Fibroblast of lung (primary cell): ENCODE results near the gene SCYGR2. TPM values are rescaled to one million over a fixed set of nuclear protein-coding genes. Genes with fewer than 3 reads are reported as not detected.
A peak's percentile ranks its signal among the peaks of the same experiment; 100 is the strongest.

ENCODE experiments used
- DNase-seq, 2 donors: peaks; one replicate each; pipeline versions ENCODE4 v3.0.0 to v3.0.0-alpha.2; 2010; ENCODE audit warnings: low read depth in 2 of 2
- H2AFZ ChIP-seq: 2 replicates; pipeline ENCODE4 v1.5.1; 2012; ENCODE audit warnings: low read length, control low read depth, inconsistent platforms
- H3K27ac ChIP-seq: 2 replicates; pipeline ENCODE4 v1.5.1; 2011; ENCODE audit warnings: low read length, control low read depth; ENCODE audit not compliant: insufficient read depth
- H3K27me3 ChIP-seq: 2 replicates; pipeline ENCODE4 v1.5.1; 2011; ENCODE audit warnings: mild to moderate bottlenecking, low read length; ENCODE audit not compliant: control insufficient read depth, insufficient read depth
- H3K36me3 ChIP-seq: 2 replicates; pipeline ENCODE4 v1.5.1; 2011; ENCODE audit warnings: low read length; ENCODE audit not compliant: control insufficient read depth, insufficient read depth
- H3K4me1 ChIP-seq: 2 replicates; pipeline ENCODE4 v1.5.1; 2011; ENCODE audit warnings: low read length; ENCODE audit not compliant: control insufficient read depth, insufficient read depth; ENCODE audit errors: extremely low read depth
- H3K4me2 ChIP-seq: 2 replicates; pipeline ENCODE4 v1.5.1; 2011; ENCODE audit warnings: low read length, control low read depth; ENCODE audit not compliant: insufficient read depth; ENCODE audit errors: extremely low read depth
- H3K4me3 ChIP-seq, 4 experiments: fragments of 200-600 bp in 1 of 4; sonication (generic) in 1 of 4; replicated peaks in 1 of 4; 2 replicates each; pipeline ENCODE4 v1.5.1; 2011 to 2016; ENCODE audit warnings: low read length in 4 of 4, low read depth in 3 of 4, mild to moderate bottlenecking in 3 of 4, control low read depth in 2 of 4, inconsistent platforms in 1 of 4, mixed read lengths in 1 of 4; ENCODE audit not compliant: insufficient read depth in 1 of 4; ENCODE audit errors: control extremely low read depth in 1 of 4
- H3K79me2 ChIP-seq: 2 replicates; pipeline ENCODE4 v1.5.1; 2012; ENCODE audit warnings: mild to moderate bottlenecking, low read length, inconsistent platforms; ENCODE audit not compliant: control insufficient read depth, insufficient read depth
- H3K9ac ChIP-seq: 2 replicates; pipeline ENCODE4 v1.5.1; 2011; ENCODE audit warnings: mild to moderate bottlenecking, low read length, control low read depth; ENCODE audit not compliant: insufficient read depth
- H3K9me3 ChIP-seq: 2 replicates; pipeline ENCODE4 v1.5.1; 2012; ENCODE audit warnings: low read depth, low read length; ENCODE audit not compliant: control insufficient read depth, insufficient read depth
- H4K20me1 ChIP-seq: 2 replicates; pipeline ENCODE4 v1.5.1; 2011; ENCODE audit warnings: low read length; ENCODE audit not compliant: control insufficient read depth, insufficient read depth; ENCODE audit errors: extremely low read depth
- CTCF ChIP-seq, 2 donors: IDR thresholded peaks in 1 of 2; conservative IDR thresholded peaks in 1 of 2; 1 replicate in 1 of 2; 2 replicates in 1 of 2; pipeline ENCODE4 v1.5.1; 2011 to 2012; ENCODE audit warnings: low read length in 2 of 2, control low read depth in 1 of 2, inconsistent platforms in 1 of 2, low read depth in 1 of 2, mild to moderate bottlenecking in 1 of 2
- EZH2 ChIP-seq: IDR thresholded peaks from 2 replicates; pipeline ENCODE4 v1.5.1; 2012; ENCODE audit warnings: low read length, control low read depth, mild to moderate bottlenecking; ENCODE audit errors: missing control alignments
- polyA plus RNA-seq, 2 donors: library from polyadenylated mRNA; depleted of rRNA in 1 of 2; stranded (reverse) in 1 of 2; unstranded in 1 of 2; fragments of >200 nt; gene quantifications; 2 replicates each; pipeline ENCODE4 v1.2.1, GENCODE V29; 2011 to 2012; ENCODE audit warnings: missing spikeins in 1 of 2
- total RNA-seq: library from RNA; depleted of rRNA; stranded (reverse); fragments of >200 nt; gene quantifications from 2 replicates; pipeline ENCODE4 v1.2.1, GENCODE V29; 2014

SCYGR2 gene
- total and polyA plus RNA-seq, 2 donors (not counting 1 experiment from before 2014, with no cell fraction given): not detected

- Histone ChIP-seq H3K9ac (no peak overlapping the region), H3K4me2 (no peak overlapping the region), H3K4me1 (peaks cover 3% of the 10 kb centered on the region), H3K9me3 (no peaks in the 10 kb centered on the region), H3K36me3 (no peaks in the 10 kb centered on the region), H3K27me3 (no peaks in the 10 kb centered on the region), H3K27ac (no peak overlapping the region), H3K79me2 (no peaks in the 10 kb centered on the region), H2AFZ (peak overlapping the region; percentile 41), H3K4me3 (no peak overlapping the region), H4K20me1 (no peaks in the 10 kb centered on the region)
- peak; percentile 58 to 75 for DNase-seq
- TF ChIP-seq CTCF (conservative IDR thresholded peaks at IDR 0.05 in 1 of 2, IDR thresholded peaks at IDR 0.05 in 1 of 2; ENCODE audit: low read depth in 1 of 2, low read length in 2 of 2): no peak
- TF ChIP-seq EZH2: no peak
Measured at GRCh38 chr2:227623226-227623625, 24.5 kb downstream of the SCYGR2 start.

- DNase-seq: no peak
- Histone ChIP-seq H3K9me3 (no peaks in the 10 kb centered on the region), H4K20me1 (no peaks in the 10 kb centered on the region), H3K27ac (no peak overlapping the region), H3K36me3 (no peaks in the 10 kb centered on the region), H2AFZ (no peak overlapping the region), H3K4me2 (no peak overlapping the region), H3K79me2 (no peaks in the 10 kb centered on the region), H3K9ac (no peak overlapping the region), H3K4me3 (no peak overlapping the region), H3K4me1 (peaks cover 3% of the 10 kb centered on the region), H3K27me3 (no peaks in the 10 kb centered on the region)
- TF ChIP-seq EZH2: no peak
- TF ChIP-seq CTCF (conservative IDR thresholded peaks at IDR 0.05 in 1 of 2, IDR thresholded peaks at IDR 0.05 in 1 of 2; ENCODE audit: low read depth in 1 of 2, low read length in 2 of 2): no peak
Measured at GRCh38 chr2:227625420-227625819, 26.7 kb downstream of the SCYGR2 start.

GRCh38 chr2:227626580-227627151 lies 28.0 kb downstream of the SCYGR2 start:
- Histone ChIP-seq H3K9me3 (no peaks in the 10 kb centered on the region), H3K79me2 (no peaks in the 10 kb centered on the region), H3K4me2 (no peak overlapping the region), H3K36me3 (no peaks in the 10 kb centered on the region), H3K27ac (no peak overlapping the region), H3K4me1 (peaks cover 3% of the 10 kb centered on the region), H3K9ac (no peak overlapping the region), H4K20me1 (no peaks in the 10 kb centered on the region), H3K4me3 (no peak overlapping the region), H2AFZ (no peak overlapping the region), H3K27me3 (no peaks in the 10 kb centered on the region)
- TF ChIP-seq EZH2 (no peak), CTCF (conservative IDR thresholded peaks at IDR 0.05 in 1 of 2, IDR thresholded peaks at IDR 0.05 in 1 of 2; ENCODE audit: low read depth in 1 of 2, low read length in 2 of 2) (no peak)
- no peak for DNase-seq
